Measurements from ENCODE around the gene PTRH2.

Gene PTRH2

DNA sequence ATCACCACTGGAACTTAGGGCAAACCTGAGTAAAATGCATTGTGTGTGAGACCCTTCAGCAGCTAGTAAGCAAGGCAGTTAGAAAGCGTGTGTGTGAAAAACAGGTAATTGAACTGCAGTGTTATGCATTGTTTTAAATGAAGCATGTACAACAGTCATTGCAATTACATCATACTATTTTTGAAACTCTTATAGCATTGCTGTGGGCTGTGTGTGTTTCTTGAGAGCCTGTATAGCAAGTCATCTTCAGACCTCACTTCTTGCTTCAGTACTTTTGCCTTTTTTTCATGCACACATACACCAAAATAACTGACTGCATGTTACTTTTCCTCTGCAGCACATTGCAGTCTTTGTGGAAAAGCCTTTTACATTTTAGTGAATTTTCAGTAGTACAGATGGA lies 19.2 kb downstream of the PTRH2 start:
- Histone ChIP-seq H3K36me3 (peaks cover 91% of the 10 kb centered on the region), H3K4me1 (no peaks in the 10 kb centered on the region; the same call in 1 of the 2 replicates), H3K4me3 (ENCODE audit: low read depth, low read length) (no peak overlapping the region), H3K27me3 (no peaks in the 10 kb centered on the region), H3K9me3 (no peaks in the 10 kb centered on the region)
- TF ChIP-seq, protein P1, sequence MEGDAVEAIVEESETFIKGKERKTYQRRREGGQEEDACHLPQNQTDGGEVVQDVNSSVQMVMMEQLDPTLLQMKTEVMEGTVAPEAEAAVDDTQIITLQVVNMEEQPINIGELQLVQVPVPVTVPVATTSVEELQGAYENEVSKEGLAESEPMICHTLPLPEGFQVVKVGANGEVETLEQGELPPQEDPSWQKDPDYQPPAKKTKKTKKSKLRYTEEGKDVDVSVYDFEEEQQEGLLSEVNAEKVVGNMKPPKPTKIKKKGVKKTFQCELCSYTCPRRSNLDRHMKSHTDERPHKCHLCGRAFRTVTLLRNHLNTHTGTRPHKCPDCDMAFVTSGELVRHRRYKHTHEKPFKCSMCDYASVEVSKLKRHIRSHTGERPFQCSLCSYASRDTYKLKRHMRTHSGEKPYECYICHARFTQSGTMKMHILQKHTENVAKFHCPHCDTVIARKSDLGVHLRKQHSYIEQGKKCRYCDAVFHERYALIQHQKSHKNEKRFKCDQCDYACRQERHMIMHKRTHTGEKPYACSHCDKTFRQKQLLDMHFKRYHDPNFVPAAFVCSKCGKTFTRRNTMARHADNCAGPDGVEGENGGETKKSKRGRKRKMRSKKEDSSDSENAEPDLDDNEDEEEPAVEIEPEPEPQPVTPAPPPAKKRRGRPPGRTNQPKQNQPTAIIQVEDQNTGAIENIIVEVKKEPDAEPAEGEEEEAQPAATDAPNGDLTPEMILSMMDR (IDR thresholded peaks at IDR 0.05; ENCODE audit: low read depth, low read length) = no peak
- DNase-seq = no peak

DNA sequence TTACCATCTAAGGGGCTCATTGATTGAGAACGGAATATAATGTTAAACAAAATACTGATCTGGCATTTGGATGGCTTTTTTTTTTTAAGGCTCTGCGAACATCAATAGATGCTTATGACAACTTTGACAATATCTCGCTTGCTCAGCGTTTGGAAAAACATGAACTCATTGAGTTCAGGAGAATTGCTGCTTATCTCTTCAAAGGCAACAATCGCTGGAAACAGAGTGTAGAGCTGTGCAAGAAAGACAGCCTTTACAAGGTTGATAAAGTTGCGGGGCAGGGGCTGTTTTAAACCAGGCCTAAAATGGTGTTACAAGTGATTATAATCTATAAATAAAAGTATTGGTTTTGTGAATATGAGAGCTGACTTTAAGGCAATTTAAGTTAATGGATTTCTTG lies 22.3 kb downstream of the PTRH2 start:
- DNase-seq = no peak
- no peaks in the 10 kb centered on the region for H3K9me3 ChIP-seq
- no peaks in the 10 kb centered on the region for H3K27me3 ChIP-seq
- no peak overlapping the region for H3K4me3 ChIP-seq (ENCODE audit: low read depth, low read length)
- no peaks in the 10 kb centered on the region; the same call in 1 of the 2 replicates for H3K4me1 ChIP-seq
- H3K36me3 ChIP-seq = peaks cover 92% of the 10 kb centered on the region
- TF ChIP-seq, protein P1 (IDR thresholded peaks at IDR 0.05; ENCODE audit: low read depth, low read length) = no peak

- DNase-seq = no peak
- H3K4me1 ChIP-seq = no peaks in the 10 kb centered on the region; the same call in 1 of the 2 replicates
- no peaks in the 10 kb centered on the region for H3K9me3 ChIP-seq
- no peaks in the 10 kb centered on the region for H3K27me3 ChIP-seq
- no peak overlapping the region for H3K4me3 ChIP-seq (ENCODE audit: low read depth, low read length)
- TF ChIP-seq, protein P1 (IDR thresholded peaks at IDR 0.05; ENCODE audit: low read depth, low read length) = no peak
- H3K36me3 ChIP-seq = peaks cover 93% of the 10 kb centered on the region
These were observed 23.9 kb downstream of the PTRH2 start for GRCh38 chr17:59683283-59683682.

GRCh38 chr17:59680314-59680713 lies 26.9 kb downstream of the PTRH2 start:
- TF ChIP-seq, protein P1 (IDR thresholded peaks at IDR 0.05; ENCODE audit: low read depth, low read length) = no peak
- peaks cover 94% of the 10 kb centered on the region for H3K36me3 ChIP-seq
- no peak overlapping the region for H3K4me3 ChIP-seq (ENCODE audit: low read depth, low read length)
- H3K27me3 ChIP-seq = no peaks in the 10 kb centered on the region
- H3K9me3 ChIP-seq = no peaks in the 10 kb centered on the region
- no peaks in the 10 kb centered on the region; the same call in 1 of the 2 replicates for H3K4me1 ChIP-seq
- DNase-seq = no peak

GRCh38 chr17:59678918-59679317 lies 28.3 kb downstream of the PTRH2 start:
- DNase-seq = no peak
- no peaks in the 10 kb centered on the region for H3K4me1 ChIP-seq
- no peaks in the 10 kb centered on the region for H3K27me3 ChIP-seq
- H3K4me3 ChIP-seq (ENCODE audit: low read depth, low read length) = no peak overlapping the region
- TF ChIP-seq, protein P1 (IDR thresholded peaks at IDR 0.05; ENCODE audit: low read depth, low read length) = no peak
- H3K9me3 ChIP-seq = no peaks in the 10 kb centered on the region
- H3K36me3 ChIP-seq = peaks cover 93% of the 10 kb centered on the region

DNA sequence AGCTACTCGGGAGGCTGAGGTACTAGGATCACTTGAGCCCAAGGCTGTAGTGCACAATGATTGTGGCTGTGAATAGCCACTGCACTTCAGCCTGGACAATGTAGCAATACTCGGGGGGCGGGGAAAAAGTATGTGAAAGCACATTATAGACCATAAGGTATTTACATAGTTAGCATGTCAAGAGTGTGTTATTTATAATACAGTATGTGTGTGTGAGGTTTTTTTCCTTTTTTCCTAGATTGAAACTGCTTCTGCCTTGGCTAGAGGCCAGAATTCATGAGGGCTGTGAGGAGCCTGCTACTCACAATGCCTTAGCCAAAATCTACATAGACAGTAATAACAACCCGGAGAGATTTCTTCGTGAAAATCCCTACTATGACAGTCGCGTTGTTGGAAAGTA lies 30.5 kb downstream of the PTRH2 start:
- no peaks in the 10 kb centered on the region for H3K4me1 ChIP-seq
- TF ChIP-seq, protein P1 (IDR thresholded peaks at IDR 0.05; ENCODE audit: low read depth, low read length) = no peak
- DNase-seq = no peak
- no peaks in the 10 kb centered on the region for H3K27me3 ChIP-seq
- H3K36me3 ChIP-seq = peaks cover 89% of the 10 kb centered on the region
- H3K9me3 ChIP-seq = no peaks in the 10 kb centered on the region
- H3K4me3 ChIP-seq (ENCODE audit: low read depth, low read length) = no peak overlapping the region

Data from BE2C (cell line).